Bronchus fibroblast of lung (primary cell): Measurements from ENCODE around the gene UBE2G1. TPM values are rescaled to one million over a fixed set of nuclear protein-coding genes. Genes with fewer than 3 reads are reported as not detected.

Experiments
- total RNA-seq: library from RNA; depleted of rRNA; stranded (reverse); fragments of >200 nt; gene quantifications from 2 replicates; pipeline ENCODE4 v1.2.3, GENCODE V29; 2015

Gene UBE2G1, protein sequence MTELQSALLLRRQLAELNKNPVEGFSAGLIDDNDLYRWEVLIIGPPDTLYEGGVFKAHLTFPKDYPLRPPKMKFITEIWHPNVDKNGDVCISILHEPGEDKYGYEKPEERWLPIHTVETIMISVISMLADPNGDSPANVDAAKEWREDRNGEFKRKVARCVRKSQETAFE
- total RNA-seq = 36.0 and 42.7 TPM in 2 replicates

DNA sequence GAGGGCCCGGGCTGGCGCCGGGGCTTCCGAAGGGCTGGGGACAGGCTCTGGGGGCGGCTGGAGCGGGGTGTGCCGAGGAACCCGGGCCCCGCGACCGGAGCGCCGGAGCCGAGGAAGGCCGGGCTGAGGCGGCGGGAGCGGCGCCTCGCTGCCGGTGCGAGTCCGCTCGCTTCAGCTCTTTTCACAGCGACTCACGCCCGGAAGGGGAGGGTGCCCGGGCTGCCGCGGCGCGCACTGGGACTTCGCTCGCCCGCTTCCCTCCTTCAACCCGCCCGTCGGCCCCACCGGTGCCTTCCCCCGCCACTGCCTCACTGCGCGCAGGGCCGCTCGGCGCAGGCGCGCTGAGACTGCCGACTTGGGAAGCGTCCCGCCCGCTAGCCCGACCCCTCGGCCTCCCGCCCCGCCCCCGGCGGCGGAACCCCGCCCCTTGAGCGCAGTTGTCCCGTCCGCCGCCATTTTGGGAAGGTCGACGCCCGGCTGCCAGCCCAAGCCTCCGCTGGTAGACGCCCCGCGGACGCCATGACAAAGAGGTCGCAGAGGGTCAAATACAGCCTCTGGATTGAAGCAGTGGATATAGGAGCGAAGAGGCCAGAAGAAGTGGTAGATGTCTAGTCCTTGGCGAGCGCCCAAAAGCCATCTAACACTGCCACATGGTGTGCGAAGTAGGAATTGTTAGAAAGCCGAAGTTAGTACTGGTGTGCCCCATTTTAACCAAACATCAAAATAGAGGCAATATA lies at the start of gene UBE2G1:
TSS of gene UBE2G1 (minus strand) at position 349 of the 737 bp plus-strand sequence. CDS start 359 bp downstream, outside the sequence.

DNA sequence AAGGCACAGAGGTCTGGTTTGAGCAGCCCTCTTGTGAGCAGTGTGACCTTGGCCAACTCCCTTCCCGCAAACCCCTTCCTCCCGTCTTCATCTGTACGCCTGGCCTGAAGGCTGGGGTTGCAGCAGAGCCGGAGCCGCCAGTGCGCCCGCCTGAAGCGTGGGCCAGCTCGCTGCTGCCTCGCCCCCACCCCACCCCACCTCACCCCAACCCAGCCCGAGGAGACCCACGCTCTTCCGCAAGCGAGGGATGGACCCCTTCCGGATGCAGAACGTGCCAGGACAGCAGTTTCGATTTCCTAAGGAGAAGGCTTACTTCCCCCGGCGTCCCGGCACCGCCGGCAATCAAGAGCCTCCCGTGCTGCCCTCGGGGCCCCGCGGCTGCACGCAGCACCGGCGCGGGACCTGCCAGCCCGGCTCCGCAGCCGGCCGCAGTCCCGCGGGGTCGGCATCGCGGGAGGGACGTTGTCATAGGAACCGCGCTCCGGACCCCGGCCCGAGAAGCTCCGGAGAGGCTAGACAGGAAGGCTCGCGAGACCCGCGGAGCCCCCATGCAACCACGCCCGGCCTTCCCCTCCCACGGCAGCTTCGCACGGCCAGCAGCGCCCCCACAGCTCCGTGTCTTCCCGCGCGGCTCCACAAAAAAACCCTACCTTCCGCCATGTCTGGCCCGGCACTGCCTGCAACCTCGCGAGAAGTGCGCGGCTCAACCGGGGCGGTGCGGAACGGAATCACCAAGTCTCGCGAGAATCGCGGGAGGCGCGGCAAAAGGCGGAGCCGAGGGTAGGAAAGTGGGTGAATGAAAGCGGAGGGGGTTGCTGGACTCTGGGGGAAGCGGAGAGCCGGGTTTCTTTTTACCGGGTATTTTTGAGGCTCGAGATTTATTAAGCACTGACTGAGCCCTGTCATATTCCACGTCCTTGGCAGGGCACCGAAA lies 102.9 kb downstream of the UBE2G1 start, which contains the start of gene ANKFY1:
TSS of gene ANKFY1 (minus strand) at position 698 of the 934 bp plus-strand sequence. CDS start at position 660, 38 bp downstream.

Other genes starting within 250 kb of the UBE2G1 start
- gene ZZEF1, start 223.6 kb downstream of the UBE2G1 start, total RNA-seq = 11.9 and 12.6 TPM in 2 replicates
- 13.7 and 14.5 TPM in 2 replicates for gene CYB5D2, start 223.5 kb downstream of the UBE2G1 start, total RNA-seq
- 13.1 and 13.6 TPM in 2 replicates for gene ANKFY1, start 102.7 kb downstream of the UBE2G1 start, total RNA-seq
- not detected in 2 replicates for gene SPNS3, start 67.3 kb upstream of the UBE2G1 start, total RNA-seq
- gene SPNS2, start 132.2 kb upstream of the UBE2G1 start, total RNA-seq = 0.15 TPM in 1 of 2 replicates, not detected in the other
- gene MYBBP1A, start 188.7 kb upstream of the UBE2G1 start, total RNA-seq = 66.6 and 68.1 TPM in 2 replicates
- not detected in 2 replicates for gene GGT6, start 193.9 kb upstream of the UBE2G1 start, total RNA-seq
- gene SMTNL2, start 217.9 kb upstream of the UBE2G1 start, total RNA-seq = 0.15 TPM in 1 of 2 replicates, not detected in the other